ENCODE data around the gene ARAP2.

- TF ChIP-seq POLR2A (IDR thresholded peaks at IDR 0.05; ENCODE audit: low read depth): no peak
- no peak for TF ChIP-seq CTCF (IDR thresholded peaks at IDR 0.05)
- no peak for TF ChIP-seq EP300 (IDR thresholded peaks at IDR 0.05)
Observed at GRCh38 chr4:36198068-36198808, 46.1 kb downstream of the ARAP2 start.
